ENCODE measurements around the gene CDC123.

- no peak for TF ChIP-seq POLR2A (IDR thresholded peaks at IDR 0.05; ENCODE audit: low read length)
- TF ChIP-seq GATA1 (IDR thresholded peaks at IDR 0.05; ENCODE audit: low read depth, low read length): no peak
Observed at GRCh38 chr10:12214093-12214492, 18.1 kb downstream of the CDC123 start.
